Measurements from ENCODE around the gene TTC28.

Gene TTC28

DNA sequence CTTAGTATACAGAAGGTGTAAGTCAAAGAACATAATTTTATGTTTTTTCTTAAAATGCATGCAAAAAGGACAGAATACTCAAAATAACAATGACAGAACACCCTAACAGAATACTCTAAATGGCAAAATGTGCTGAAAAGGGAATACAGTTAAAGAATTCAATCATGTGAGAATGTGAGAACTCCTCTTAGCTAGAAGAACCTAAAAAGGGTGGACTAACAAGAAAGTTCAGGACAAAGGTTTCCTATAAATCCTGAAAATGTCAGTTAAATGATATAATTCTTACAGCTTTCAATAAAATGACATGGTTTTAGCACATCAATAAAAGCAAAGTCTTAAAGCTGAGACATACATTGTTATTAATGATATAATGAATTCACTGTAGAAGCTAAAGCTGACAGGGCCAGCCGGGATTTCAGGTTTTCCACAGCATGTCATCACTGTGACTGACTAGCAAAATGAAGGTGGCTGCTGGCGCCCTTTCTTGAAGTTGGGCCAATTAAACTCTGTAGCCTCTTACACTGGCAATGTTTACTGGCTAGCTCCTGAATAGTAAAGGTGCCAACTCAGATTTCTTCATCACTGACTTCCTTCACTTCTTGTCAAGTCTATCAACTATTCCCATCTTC lies 244.4 kb downstream of the TTC28 start:
- no peak for DNase-seq

GRCh38 chr22:28430466-28431025 lies 249.1 kb downstream of the TTC28 start:
- no peak for DNase-seq

GRCh38 chr22:28429711-28430110 lies 249.9 kb downstream of the TTC28 start:
- DNase-seq, result no peak

DNA sequence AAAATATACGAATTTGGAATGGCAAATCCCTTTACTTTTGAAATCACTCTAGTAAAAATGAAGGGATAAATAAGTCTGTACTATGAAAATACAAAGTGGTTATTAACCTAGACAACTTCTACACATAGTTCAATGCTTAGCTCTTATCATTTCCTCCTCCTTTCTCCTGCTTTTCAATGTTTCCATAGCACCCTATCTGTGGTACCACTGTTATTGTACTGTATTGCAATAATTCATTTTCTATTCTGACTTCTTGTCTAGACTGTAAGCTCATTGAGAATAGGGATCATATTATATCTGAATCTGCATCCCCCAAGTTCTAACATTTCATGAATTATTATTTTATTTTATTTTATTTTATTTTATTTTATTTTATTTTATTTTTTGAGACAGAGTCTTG lies 251.4 kb downstream of the TTC28 start:
- no peak for DNase-seq

DNA sequence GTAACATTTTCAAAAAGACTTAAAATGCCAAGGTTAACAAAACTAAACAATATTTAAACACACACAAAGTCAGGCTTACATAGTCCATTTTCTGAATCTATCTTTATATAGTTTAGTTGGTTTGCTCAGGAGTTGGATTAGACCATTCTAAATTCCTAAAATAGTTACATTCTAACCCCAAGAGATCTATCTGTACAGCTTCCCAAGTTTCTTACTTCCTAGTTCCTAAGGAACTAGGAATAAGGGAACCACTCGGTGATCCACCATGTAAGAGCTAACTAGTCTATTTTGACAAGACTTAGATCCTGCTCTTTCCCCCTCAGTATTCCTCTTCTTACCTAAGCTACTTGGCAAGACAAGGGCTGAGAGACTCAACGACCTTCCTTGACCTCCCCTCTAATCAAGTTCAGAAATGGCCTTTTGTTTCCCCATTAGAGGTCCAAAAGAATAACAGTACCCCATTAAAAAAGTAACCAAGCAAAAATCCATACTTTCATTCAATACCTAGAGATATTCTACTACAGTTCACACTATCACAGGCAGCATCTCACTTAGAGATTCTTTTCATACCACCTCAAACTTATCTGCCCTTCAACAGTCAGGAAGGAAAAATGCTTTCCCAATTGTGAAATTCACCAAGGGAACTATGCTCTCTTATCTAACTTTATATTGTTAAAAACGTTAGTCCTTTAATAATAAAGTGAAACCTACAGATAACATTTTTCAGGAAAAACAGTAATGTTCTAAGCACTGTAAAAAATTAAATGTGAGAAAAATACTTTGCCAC lies 253.1 kb downstream of the TTC28 start:
- DNase-seq, result no peak

- DNase-seq, result no peak
Measured at GRCh38 chr22:28425211-28425610, 254.4 kb downstream of the TTC28 start.

GRCh38 chr22:28424427-28425080 lies 255.1 kb downstream of the TTC28 start:
- DNase-seq, result no peak

GRCh38 chr22:28419919-28420318 lies 259.7 kb downstream of the TTC28 start:
- no peak for DNase-seq

DNA sequence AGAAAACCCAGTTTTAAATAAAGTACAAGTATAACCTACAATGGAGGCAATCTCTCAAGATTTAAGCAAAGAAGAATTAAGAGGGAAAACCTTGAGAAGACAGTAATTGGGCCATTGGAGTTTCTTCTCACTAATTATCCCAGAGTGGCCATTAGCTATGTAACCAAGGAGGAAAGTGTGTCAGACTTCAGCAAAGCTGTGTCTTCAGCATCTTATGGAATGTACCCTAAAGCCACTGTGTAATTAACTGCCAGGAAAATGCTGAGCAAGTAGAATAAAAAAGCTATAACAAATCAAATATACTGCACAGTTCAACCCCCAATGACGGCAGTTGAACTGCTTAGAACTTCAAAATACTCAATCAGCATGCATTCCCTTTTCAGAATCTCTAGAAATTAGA lies 261.6 kb downstream of the TTC28 start:
- DNase-seq, result no peak

- DNase-seq, result no peak
Measured at GRCh38 chr22:28417431-28417830, 262.2 kb downstream of the TTC28 start.

DNA sequence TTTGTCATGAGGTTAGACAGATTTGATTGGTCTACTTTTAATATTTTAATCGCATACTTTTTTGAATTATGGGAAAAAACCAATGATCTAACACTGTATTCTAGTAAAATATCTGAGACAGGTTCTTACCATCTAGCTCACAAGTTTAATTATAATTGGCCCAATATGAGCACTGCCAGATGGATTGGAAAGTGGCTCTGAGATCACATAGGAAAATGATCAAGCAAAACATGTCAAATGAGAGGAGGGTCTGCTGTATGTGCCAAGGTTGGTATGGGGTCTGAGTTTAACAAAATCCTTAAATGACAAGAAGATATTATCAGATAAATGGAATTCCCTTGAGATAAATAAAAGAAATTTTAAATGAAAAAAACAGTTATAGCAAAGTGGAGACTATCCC lies 264.7 kb downstream of the TTC28 start:
- no peak for DNase-seq

- no peak for DNase-seq
Measured at GRCh38 chr22:28413612-28414399, 265.8 kb downstream of the TTC28 start.

GRCh38 chr22:28412109-28412508 lies 267.5 kb downstream of the TTC28 start:
- peak; percentile 34 for DNase-seq

- DNase-seq, result no peak
Measured at GRCh38 chr22:28411125-28411524, 268.5 kb downstream of the TTC28 start.

- no peak for DNase-seq
Measured at GRCh38 chr22:28410050-28410816, 269.4 kb downstream of the TTC28 start.

DNA sequence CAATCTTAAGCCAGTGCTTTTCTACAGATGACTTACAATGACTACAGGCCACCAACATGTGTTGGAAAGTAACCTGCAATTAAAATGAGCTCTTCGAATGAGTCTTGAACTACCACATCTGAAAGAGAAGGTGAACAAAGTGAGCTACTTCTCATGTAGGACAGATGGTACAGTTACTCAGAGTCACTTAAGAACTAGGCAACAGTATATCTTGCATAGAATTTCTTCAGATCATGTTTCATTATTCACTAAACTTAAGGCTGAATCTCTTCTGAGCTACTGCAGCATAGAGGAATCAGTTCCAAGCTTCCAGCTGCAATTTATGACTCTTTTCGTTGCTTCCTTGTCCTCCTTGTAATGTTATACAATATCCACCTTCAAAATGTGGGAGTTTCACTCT lies 270.9 kb downstream of the TTC28 start:
- peak; percentile 45 for DNase-seq

- peak; percentile 84 for DNase-seq
Measured at GRCh38 chr22:28407645-28408044, 272.0 kb downstream of the TTC28 start.

GRCh38 chr22:28406246-28406645 lies 273.4 kb downstream of the TTC28 start:
- peak; percentile 61 for DNase-seq

DNA sequence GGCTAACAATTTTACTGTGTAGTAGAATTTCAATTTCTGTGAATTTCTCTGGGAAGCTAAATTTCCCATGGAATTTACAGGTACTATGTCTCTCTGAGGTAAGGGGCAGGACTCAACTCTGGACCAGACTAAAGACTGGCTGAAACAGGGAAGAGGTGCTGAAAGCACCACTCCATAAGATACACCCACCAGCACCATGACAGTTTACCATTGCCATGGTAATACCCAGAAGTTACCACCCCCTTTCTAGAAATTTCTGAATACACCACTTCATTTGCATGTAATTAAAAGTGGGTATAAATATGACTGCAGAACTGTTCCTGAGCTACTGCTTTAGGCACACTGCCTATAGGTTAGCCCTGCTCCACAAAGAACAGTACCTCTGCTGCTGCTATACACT lies 274.1 kb downstream of the TTC28 start:
- no peak for DNase-seq

DNA sequence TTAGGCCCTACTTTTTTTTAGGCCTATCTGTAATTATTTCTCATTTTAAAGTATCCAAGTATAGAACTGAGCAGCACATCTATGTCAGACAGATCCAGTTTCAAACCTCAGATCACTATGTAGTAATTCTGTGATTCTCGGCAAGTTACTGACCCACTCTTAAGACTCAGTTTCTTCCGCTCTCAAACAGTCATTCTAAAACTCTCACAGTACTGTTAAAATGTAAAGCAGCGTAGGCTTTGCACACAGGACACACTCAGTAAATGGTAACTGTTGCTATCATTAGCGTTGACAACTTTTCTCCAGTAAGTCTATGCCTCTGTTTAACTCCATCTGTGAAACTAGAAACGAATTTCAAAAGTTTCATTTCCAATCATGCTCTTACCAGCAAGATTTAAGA lies 277.1 kb downstream of the TTC28 start:
- no peak for DNase-seq

GRCh38 chr22:28402060-28402459 lies 277.6 kb downstream of the TTC28 start:
- peak; percentile 5 for DNase-seq

DNA sequence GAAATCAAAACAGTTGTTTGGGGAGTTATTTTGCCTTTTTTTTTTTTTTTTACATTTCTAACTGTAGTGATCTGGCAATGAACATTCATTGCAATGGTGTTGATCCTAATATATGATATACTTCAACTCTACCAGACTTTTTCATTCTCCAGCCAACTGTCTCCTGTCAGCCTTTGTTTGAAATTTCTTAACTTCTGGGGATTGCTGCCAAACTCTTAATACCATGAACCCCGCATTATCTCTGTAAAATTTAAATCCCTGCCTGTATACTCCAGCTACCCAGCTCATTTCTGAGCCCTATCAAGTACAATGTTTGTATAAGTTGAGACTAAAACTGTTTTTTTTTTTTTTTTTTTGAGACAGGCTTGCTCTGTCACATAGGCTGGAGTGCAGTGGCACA lies 280.7 kb downstream of the TTC28 start:
- DNase-seq, result peak; percentile 3

All from NCI-H82 (cell line).